ENCODE data around the gene SF3A2.

The SF3A2 gene, protein sequence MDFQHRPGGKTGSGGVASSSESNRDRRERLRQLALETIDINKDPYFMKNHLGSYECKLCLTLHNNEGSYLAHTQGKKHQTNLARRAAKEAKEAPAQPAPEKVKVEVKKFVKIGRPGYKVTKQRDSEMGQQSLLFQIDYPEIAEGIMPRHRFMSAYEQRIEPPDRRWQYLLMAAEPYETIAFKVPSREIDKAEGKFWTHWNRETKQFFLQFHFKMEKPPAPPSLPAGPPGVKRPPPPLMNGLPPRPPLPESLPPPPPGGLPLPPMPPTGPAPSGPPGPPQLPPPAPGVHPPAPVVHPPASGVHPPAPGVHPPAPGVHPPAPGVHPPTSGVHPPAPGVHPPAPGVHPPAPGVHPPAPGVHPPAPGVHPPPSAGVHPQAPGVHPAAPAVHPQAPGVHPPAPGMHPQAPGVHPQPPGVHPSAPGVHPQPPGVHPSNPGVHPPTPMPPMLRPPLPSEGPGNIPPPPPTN

DNA sequence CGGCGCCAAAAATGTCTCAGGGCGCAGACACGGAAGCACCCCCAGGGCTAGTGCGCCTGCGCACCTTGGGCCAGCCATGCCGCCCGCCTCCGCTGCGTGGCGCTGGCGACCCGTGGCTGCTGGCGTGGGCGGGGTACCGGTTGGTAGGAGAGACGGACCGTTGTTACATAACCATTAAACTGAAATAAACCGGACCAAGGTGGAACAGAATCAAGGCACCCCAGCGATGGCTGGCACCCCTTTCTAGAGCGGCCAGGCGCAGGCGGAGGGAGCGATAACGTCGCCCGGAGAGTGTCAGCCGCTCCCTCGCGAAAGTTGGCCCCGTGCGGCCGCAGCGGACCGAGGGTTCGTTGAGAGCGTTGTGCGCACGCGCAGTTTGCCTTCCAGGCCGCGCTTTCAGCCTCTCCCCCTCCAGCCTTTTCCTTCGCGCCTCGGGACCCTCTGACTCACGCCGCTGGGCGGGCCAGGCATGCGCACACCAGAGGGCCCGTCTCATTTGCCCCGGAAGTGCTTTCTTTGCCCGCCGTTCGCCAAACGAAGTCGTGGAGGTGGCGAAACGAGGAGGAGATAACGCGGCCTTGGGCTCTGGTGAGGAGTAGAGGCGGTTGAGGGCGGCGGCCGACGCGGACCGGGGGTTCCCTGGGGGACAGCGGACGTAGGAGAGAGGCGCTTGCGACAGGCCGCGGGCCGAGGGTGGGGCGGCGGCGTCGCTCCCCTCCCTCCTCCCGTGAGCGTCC lies at the start of gene SF3A2, which contains the start of gene PLEKHJ1:
Gene SF3A2 (plus strand): TSS at position 511 of the 737 bp plus-strand sequence. CDS start 6,595 bp downstream, outside the sequence.
Gene PLEKHJ1 (minus strand): TSS at position 16 of the 737 bp plus-strand sequence. CDS start 81 bp downstream, outside the sequence.
- peak; percentile 98 for DNase-seq

DNA sequence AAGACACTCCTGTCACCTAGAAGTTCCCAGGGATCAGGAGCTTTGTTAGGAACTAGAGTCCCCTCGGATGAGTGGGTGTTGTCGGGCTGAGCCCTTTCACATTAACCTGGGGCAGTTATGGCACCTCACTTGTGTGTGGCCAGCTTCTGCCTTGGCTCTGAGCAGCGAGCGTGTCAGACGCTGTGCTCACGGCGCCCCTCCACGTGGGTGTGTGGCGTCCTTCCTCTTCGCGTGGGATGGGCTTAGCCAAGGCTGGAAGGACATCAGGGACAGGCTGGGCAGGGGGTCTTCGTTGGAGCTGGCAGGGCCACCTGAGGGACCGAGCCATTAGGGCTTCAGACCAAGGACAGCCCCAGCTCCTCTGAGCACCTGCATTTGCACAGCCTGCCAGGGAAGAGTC lies 49.5 kb upstream of the SF3A2 start:
- Histone ChIP-seq H3K9ac (ENCODE audit: low read depth, low read length) (no peak overlapping the region), H3K27me3 (ENCODE audit: insufficient read depth, low read length, poor library complexity) (no peaks in the 10 kb centered on the region), H2AFZ (ENCODE audit: low read depth, low read length) (no peak overlapping the region), H3K27ac (ENCODE audit: low read length) (0 out of 2 replicates have a peak overlapping the region, but pooled peaks have one; percentile 12), H3K4me2 (ENCODE audit: insufficient read depth, low read length) (no peak overlapping the region), H3K36me3 (ENCODE audit: insufficient read depth, low read length) (peaks cover 90% of the 10 kb centered on the region), H3K9me3 (ENCODE audit: insufficient read depth, low read length, severe bottlenecking) (no peaks in the 10 kb centered on the region), H3K79me2 (ENCODE audit: insufficient read depth, low read length) (peaks cover 97% of the 10 kb centered on the region), H4K20me1 (ENCODE audit: insufficient read depth, low read length) (peaks cover 91% of the 10 kb centered on the region), H3K4me1 (ENCODE audit: insufficient read depth, low read length) (no peaks in the 10 kb centered on the region), H3K4me3 (ENCODE audit: low read depth in 1 of 2, low read length in 2 of 2) (no peak overlapping the region)
- DNase-seq, result no peak
- TF ChIP-seq, protein P1, sequence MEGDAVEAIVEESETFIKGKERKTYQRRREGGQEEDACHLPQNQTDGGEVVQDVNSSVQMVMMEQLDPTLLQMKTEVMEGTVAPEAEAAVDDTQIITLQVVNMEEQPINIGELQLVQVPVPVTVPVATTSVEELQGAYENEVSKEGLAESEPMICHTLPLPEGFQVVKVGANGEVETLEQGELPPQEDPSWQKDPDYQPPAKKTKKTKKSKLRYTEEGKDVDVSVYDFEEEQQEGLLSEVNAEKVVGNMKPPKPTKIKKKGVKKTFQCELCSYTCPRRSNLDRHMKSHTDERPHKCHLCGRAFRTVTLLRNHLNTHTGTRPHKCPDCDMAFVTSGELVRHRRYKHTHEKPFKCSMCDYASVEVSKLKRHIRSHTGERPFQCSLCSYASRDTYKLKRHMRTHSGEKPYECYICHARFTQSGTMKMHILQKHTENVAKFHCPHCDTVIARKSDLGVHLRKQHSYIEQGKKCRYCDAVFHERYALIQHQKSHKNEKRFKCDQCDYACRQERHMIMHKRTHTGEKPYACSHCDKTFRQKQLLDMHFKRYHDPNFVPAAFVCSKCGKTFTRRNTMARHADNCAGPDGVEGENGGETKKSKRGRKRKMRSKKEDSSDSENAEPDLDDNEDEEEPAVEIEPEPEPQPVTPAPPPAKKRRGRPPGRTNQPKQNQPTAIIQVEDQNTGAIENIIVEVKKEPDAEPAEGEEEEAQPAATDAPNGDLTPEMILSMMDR (IDR thresholded peaks at IDR 0.05; ENCODE audit: borderline replicate concordance, extremely low read depth, low read length, poor library complexity, severe bottlenecking), result no peak
- no peak for TF ChIP-seq EZH2 (IDR thresholded peaks at IDR 0.05; ENCODE audit: borderline replicate concordance, low read depth, low read length, severe bottlenecking)
- ATAC-seq (ENCODE audit: insufficient read depth, low read depth), result no peak

More for the DNA sequence above, at the start of gene SF3A2, which contains the start of gene PLEKHJ1:
- peak; percentile 75 for ATAC-seq (ENCODE audit: insufficient read depth, low read depth)
- Histone ChIP-seq H3K4me3 (ENCODE audit: low read depth in 1 of 2, low read length in 2 of 2) (peak within 1 kb of the TSS; percentile 64 to 90), H2AFZ (ENCODE audit: low read depth, low read length) (peak within 1 kb of the TSS; percentile 87), H3K27ac (ENCODE audit: low read length) (peak within 1 kb of the TSS; percentile 96), H3K79me2 (ENCODE audit: insufficient read depth, low read length) (peaks cover 97% of the 10 kb centered on the region), H3K36me3 (ENCODE audit: insufficient read depth, low read length) (peaks cover 65% of the 10 kb centered on the region), H4K20me1 (ENCODE audit: insufficient read depth, low read length) (peaks cover 73% of the 10 kb centered on the region), H3K27me3 (ENCODE audit: insufficient read depth, low read length, poor library complexity) (no peaks in the 10 kb centered on the region), H3K4me1 (ENCODE audit: insufficient read depth, low read length) (peaks cover 71% of the 10 kb centered on the region), H3K9me3 (ENCODE audit: insufficient read depth, low read length, severe bottlenecking) (no peaks in the 10 kb centered on the region), H3K9ac (ENCODE audit: low read depth, low read length) (peak within 1 kb of the TSS; percentile 99), H3K4me2 (ENCODE audit: insufficient read depth, low read length) (peak within 1 kb of the TSS; percentile 82)
- TF ChIP-seq EZH2 (IDR thresholded peaks at IDR 0.05; ENCODE audit: borderline replicate concordance, low read depth, low read length, severe bottlenecking), result no peak
- TF ChIP-seq, protein P1 (IDR thresholded peaks at IDR 0.05; ENCODE audit: borderline replicate concordance, extremely low read depth, low read length, poor library complexity, severe bottlenecking), result peak; percentile 100

DNA sequence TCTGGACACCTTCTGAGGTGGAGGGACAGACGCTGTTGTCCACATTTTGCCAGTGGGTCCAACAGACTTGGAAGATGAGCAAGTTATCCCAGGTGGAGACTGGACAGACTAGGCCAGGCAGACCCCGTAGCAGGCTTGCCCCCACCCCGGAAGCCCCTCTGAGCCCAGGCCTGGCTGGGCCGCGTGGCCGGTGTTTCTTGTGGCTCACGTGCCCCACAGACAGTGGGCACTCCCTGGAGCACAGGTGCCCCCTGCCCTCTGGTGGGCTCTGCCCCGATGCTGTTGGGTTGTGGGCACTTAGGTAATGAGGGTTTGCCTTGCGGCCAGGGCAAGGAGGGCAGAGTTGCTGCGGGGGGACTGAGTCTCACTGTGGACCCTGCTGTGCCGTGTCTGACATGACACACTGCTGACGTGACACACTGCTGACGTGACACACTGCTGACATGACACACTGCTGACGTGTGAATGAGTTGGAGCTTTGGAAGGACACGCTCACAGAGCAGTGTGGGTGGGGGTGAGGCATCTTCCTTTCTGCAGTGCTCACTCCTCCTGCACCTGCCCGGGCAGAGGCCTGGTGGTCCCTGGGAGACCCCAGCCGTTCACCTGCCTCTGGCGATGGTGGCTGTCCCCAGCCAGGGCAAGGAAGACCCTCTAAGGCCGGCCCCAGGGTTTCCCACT lies 47.8 kb upstream of the SF3A2 start:
- no peak for DNase-seq

More for the DNA sequence above, 47.8 kb upstream of the SF3A2 start:
- Histone ChIP-seq H3K9ac (ENCODE audit: low read depth, low read length) (no peak overlapping the region), H2AFZ (ENCODE audit: low read depth, low read length) (no peak overlapping the region), H3K4me2 (ENCODE audit: insufficient read depth, low read length) (no peak overlapping the region), H3K27me3 (ENCODE audit: insufficient read depth, low read length, poor library complexity) (no peaks in the 10 kb centered on the region), H3K9me3 (ENCODE audit: insufficient read depth, low read length, severe bottlenecking) (no peaks in the 10 kb centered on the region), H3K4me1 (ENCODE audit: insufficient read depth, low read length) (no peaks in the 10 kb centered on the region), H3K4me3 (ENCODE audit: low read depth in 1 of 2, low read length in 2 of 2) (no peak overlapping the region), H3K36me3 (ENCODE audit: insufficient read depth, low read length) (peaks cover 93% of the 10 kb centered on the region), H4K20me1 (ENCODE audit: insufficient read depth, low read length) (peaks cover 88% of the 10 kb centered on the region), H3K79me2 (ENCODE audit: insufficient read depth, low read length) (peaks cover 93% of the 10 kb centered on the region), H3K27ac (ENCODE audit: low read length) (no peak overlapping the region)
- TF ChIP-seq, protein P1 (IDR thresholded peaks at IDR 0.05; ENCODE audit: borderline replicate concordance, extremely low read depth, low read length, poor library complexity, severe bottlenecking), result no peak
- no peak for TF ChIP-seq EZH2 (IDR thresholded peaks at IDR 0.05; ENCODE audit: borderline replicate concordance, low read depth, low read length, severe bottlenecking)
- no peak for ATAC-seq (ENCODE audit: insufficient read depth, low read depth)

All from DND-41 (cell line).